GM19467 (cell line): ENCODE results near the gene ATRIP.
"Not testable (repeated sequence)": the region's sequence is repeated elsewhere in the genome, so short reads cannot be mapped to it uniquely, and the experiment has no call there.

Experiments used
- ATAC-seq: cut with Tn5 transposase; IDR thresholded peaks from one replicate; pipeline ENCODE4 v1.9.1; 2021; ENCODE audit warnings: mild to moderate bottlenecking, moderate library complexity; ENCODE audit not compliant: unreplicated experiment

Gene ATRIP

DNA sequence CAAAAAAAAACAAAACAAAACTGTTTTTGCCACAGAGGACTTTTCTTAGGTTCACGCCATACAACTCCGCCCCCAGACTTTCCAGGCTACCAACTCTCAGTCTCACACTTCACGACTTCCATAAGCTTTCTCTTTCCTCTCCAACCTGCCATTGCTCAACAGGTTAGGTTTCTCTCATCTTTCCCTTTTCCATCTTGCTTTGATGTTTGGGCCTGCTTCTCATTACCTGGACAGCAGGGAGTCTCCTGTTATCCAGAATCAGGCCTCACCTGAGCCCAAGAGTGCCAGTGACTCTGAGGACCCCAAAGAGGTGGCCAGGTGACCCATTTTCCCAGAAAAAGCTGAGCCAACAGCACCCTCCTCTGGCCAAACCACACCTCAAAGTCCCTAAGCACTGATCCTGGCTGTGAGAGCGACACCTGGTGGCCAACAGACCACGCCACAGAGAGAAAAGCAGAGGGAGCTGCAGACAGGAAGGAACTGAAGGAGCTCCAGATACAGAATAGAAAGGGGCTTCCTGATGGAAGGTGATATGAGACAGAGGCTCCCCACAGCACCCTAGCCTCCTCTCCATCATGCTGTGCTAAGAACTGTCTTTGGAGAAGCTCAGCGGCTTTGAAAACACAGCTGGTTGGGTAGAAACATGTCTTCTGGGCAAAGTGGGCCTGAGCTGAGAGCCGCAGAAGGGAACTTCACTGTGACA lies 10.6 kb upstream of the ATRIP start:
- ATAC-seq: no peak

GRCh38 chr3:48436477-48436787 lies 10.1 kb upstream of the ATRIP start:
- ATAC-seq: no peak

DNA sequence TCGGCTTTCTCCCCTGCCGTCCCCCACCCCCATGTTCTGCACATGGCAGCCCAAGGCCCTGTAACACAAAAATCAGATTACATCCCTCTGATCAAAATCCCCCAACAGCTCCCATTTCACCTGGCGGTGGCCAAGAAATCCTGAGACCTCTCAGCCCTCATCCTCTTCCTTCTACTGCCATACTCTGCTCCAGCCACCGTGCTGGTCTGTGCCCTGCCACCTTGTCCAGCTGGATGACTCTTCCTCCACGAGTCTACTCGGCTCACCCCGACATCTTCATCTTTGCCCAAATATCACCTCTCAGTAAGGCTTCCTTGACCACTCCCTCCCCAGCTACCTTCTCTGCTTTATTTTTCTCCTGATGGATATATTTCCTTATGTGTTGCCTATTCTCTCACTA lies 9.7 kb upstream of the ATRIP start:
- no peak for ATAC-seq

DNA sequence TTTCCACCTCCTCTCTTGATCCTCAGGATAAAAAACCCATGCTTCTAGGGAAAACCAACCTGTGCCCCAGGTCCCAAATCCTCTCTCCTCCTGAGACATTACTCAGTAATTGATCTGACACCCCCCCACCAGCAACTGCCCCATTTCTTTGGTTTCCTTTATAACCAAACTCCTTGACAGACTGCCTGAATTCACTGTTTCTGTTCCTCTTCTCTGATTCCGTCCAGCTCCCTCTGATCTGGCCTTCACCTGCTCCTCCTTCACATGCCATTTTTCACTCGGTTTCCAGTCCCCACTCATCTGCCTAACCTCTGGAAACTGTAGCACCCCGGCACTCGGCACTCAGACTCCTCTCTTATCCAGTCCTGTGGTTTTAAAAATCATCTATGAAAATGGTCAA lies 8.7 kb upstream of the ATRIP start:
- ATAC-seq: no peak

GRCh38 chr3:48439820-48440589 lies 6.5 kb upstream of the ATRIP start, which contains the start of the genes CCDC51 and TMA7:
Gene CCDC51, minus strand, starts transcription at chr3:48440119. Its CDS starts 4,991 bp downstream, at chr3:48435128.
Gene TMA7, plus strand, starts transcription at chr3:48440257. Its CDS starts 40 bp downstream, at chr3:48440297.
- ATAC-seq: peak; percentile 95

- no peak for ATAC-seq
These were observed 6.0 kb upstream of the ATRIP start for GRCh38 chr3:48440590-48440958.

GRCh38 chr3:48441940-48442339 lies 4.6 kb upstream of the ATRIP start:
- no peak for ATAC-seq

DNA sequence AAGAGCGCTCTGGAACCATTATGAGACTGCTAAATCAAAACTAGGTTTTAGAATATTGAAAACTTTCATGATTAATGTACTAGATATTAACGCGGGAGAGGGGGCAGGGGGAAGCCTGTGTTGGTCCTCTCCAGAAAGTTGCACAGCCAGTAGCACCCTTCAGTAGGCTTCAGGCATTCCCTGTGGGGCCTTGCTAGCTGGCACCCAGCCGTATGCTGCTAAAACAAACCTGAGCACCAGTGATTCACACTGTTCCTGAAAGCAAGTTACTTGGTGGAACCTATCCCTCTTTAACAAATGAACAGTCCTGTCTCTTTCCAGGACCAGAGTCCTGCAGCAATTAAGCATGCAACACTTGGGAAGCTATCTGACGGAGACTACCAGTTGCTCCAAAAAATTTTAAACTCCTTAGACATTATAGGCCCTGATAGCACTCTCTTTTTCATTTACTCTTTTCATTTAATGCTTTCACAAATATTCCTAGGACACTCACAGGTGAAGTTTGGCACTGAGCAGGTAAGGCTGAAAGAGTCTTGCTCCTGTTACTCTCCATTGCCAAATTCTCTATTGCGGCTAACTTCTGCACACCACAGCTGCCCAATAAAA lies 1.2 kb upstream of the ATRIP start:
- no peak for ATAC-seq

DNA sequence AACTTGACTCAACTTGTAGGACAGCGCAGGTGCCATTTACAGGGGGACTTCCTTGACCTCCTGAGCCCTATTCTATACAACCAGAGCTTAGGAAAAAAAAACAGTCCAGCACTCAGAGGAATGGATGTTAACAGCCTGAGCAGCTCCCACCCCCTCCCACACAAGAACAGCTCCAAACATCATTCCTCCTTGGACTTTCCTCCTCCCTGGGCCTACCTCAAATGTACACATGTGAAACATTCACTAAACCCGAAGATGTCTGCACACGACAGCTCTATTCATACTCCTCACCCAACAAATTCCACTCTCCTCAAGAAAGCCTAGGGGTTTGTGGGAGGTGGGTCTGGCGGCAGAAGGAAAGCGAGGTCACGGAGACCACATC lies 503 bp upstream of the ATRIP start:
- ATAC-seq: no peak

DNA sequence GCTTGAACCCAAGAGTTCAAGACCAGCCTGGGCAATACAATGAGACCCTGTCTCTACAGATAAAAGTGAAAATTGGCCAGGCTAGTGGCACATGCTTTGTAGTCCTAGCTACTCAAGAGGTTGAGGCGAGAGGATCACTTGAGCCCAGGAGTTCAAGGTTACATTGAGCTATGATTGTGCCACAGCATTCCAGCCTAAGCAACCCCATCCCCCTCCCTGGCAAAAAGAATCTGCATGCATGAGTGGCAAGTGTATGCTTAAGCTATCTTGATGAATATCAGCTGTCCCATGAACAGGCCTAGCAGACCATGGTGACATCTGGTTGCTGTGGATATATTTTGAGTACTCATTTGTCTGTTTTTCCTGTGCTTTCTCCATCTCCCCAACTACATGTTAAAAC lies 4.7 kb downstream of the ATRIP start:
- ATAC-seq: no peak

DNA sequence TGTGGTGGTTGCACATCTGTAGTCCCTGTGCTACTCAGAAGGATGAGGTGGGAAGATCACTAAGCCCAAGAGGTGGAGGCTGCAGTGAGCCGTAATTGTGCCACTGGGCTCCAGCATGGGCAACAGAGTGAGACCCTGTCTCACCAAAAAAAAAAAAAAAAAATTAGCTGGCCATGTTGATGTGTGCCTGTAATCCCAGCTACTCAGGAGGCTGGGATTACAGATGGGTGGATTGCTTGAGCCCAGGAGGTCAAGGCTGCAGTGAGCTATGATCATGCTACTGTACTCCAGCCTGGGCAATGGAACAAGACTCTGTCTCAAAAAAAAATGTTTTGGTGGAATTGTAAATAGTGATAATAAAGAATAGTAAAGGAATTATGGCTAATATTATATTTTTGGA lies 9.9 kb downstream of the ATRIP start:
- no peak for ATAC-seq

- ATAC-seq: no peak
These were observed 12.8 kb downstream of the ATRIP start for GRCh38 chr3:48459331-48459730.

GRCh38 chr3:48459773-48460516 lies 13.4 kb downstream of the ATRIP start:
- ATAC-seq: no peak

- ATAC-seq: no peak
These were observed 14.0 kb downstream of the ATRIP start for GRCh38 chr3:48460517-48460902.

DNA sequence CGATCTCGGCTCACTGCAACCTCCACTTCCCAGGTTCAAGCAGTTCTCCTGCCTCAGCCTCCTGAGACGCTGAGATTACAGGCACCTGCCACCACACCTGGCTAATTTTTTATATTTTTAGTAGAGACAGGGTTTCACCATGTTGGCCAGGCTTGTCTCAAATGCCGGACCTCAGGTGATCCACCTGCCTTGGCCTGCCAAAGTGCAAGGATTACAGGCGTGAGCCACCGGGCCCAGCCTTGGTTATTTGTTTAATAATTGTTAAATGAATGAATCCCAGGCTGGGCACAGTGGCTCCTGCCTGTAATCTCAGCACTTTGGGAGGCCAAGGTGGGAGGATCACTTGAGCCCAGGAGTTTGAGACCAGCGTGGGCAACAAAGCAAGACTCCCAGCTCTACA lies 15.2 kb downstream of the ATRIP start:
- ATAC-seq: not testable (repeated sequence)

DNA sequence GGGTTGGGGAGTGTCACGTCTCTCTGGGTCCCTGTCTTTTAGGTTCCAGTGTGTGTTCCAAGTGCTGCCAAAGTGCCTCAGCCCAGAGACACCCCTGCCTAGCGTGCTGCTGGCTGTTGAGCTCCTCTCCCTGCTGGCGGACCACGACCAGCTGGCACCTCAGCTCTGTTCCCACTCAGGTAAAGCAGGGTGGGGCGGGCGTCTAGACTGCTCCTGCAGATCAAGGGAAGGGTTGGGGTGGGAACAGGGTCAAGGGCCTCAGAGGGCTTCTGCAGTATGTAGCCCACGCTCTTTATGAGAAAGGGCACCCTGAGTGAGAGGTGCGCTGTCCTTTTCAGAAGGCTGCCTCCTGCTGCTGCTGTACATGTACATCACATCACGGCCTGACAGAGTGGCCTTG lies 17.2 kb downstream of the ATRIP start:
- ATAC-seq: no peak

DNA sequence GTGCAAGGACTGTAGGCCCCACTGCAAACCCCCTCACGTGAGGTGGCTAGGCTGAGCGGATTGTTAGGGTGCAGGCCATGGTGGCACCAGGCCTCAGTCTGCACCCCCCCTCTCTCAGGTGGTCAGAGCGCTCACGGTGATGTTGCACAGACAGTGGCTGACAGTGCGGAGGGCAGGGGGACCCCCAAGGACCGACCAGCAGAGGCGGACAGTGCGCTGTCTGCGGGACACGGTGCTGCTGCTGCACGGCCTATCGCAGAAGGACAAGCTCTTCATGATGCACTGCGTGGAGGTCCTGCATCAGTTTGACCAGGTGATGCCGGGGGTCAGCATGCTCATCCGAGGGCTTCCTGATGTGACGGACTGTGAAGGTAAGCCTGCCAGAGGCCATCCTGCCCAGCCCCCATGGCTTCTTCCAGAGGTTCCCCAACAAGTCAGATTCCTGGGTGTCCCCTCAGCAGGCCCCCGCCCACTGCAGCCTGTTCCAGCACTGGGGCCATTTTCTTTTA lies 18.2 kb downstream of the ATRIP start:
- ATAC-seq: no peak

GRCh38 chr3:48465237-48465530 lies 18.6 kb downstream of the ATRIP start:
- ATAC-seq: no peak

GRCh38 chr3:48465531-48466378 lies 19.2 kb downstream of the ATRIP start:
- ATAC-seq: peak; percentile 49

DNA sequence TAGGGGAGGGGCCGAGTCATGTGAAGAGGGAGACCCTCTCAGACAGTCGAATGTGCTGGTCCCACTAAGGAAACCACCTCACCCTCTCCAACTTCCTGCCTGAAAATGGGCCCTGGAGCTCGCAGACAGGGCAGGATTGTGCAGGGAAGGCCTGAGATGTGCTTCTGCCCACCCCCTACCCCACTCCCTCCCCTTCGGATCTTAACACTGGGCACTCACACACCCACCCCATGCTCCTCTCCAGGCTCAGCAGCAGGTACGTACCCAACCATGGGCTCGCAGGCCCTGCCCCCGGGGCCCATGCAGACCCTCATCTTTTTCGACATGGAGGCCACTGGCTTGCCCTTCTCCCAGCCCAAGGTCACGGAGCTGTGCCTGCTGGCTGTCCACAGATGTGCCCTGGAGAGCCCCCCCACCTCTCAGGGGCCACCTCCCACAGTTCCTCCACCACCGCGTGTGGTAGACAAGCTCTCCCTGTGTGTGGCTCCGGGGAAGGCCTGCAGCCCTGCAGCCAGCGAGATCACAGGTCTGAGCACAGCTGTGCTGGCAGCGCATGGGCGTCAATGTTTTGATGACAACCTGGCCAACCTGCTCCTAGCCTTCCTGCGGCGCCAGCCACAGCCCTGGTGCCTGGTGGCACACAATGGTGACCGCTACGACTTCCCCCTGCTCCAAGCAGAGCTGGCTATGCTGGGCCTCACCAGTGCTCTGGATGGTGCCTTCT lies 20.0 kb downstream of the ATRIP start:
- no peak for ATAC-seq
